Stimulated activated CD4-positive, alpha-beta T cell treated with anti-CD3 and anti-CD28 coated beads, Interleukin-15, amount 100 ng/mL, for 24 hours (primary cell): Measurements from ENCODE around the gene SRGAP1.
"Not testable (repeated sequence)": the region's sequence is repeated elsewhere in the genome, so short reads cannot be mapped to it uniquely, and the experiment has no call there.

Source experiments
- DNase-seq: peaks from one replicate; pipeline ENCODE4 v3.0.0-alpha.2; 2020

SRGAP1 gene

GRCh38 chr12:64186789-64187188 is 342.3 kb downstream of the SRGAP1 start:
- DNase-seq, result peak; percentile 19

GRCh38 chr12:64187370-64187769 is 342.9 kb downstream of the SRGAP1 start:
- DNase-seq, result no peak

DNA sequence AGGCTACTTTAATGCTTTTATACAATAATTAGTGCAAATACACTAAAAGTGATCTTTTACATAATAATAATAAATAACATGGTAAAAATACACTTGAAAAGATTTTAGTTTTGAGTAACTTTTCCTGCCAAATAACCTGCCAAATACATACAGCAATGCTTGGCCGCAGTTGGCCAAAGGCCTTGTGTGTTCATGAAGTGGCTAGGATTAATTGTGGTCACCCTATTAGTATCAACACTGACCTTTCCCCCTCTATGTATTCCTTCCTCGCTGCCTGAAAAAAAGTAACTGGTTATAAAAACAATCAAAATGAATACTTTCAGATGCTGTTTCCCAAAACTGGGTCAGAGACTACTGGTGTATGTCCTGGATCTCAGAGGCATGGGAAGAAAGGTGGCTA is 343.3 kb downstream of the SRGAP1 start:
- DNase-seq, result no peak

GRCh38 chr12:64189530-64189929 is 345.0 kb downstream of the SRGAP1 start:
- no peak for DNase-seq

- DNase-seq, result no peak
These were observed 345.6 kb downstream of the SRGAP1 start for GRCh38 chr12:64190140-64190539.

DNA sequence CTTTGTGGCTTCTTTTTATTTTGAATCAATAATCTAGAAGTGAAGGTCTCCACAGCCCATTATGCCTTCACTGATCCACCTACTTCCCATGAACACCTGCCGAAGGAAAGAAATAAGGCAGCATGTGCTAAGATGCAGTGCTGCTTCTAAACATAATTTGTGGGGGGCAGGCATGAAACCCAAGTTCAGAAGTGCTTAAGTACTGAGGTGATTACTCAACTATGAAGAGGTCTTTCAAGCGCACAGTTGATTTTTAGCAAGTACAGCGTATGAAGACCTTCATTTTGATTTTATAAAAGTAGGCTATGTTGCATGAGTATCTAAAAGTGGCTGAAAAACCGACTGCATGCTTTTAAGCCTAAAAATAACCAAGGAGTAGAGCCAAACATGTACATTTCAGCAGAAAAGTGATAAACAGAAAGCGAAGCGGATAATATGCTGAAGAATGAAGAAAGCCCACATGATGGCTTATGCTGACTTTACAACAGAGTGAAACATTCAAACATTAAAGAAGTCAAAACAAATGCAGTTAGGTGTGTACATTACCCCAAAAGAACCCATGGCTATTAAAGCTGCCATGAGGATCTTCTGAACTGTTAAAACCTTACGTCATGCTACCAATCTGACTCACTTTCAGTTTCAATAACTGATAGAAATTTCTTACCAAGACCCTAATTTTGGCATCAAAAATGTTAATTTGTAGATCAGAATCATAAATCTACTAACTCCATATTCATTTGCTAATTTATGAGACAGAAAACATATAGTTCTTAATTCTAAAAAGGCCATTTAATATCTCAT is 348.3 kb downstream of the SRGAP1 start:
- no peak for DNase-seq

GRCh38 chr12:64193931-64194330 is 349.4 kb downstream of the SRGAP1 start:
- DNase-seq, result no peak

GRCh38 chr12:64194333-64195149 is 350.0 kb downstream of the SRGAP1 start:
- DNase-seq, result no peak

DNA sequence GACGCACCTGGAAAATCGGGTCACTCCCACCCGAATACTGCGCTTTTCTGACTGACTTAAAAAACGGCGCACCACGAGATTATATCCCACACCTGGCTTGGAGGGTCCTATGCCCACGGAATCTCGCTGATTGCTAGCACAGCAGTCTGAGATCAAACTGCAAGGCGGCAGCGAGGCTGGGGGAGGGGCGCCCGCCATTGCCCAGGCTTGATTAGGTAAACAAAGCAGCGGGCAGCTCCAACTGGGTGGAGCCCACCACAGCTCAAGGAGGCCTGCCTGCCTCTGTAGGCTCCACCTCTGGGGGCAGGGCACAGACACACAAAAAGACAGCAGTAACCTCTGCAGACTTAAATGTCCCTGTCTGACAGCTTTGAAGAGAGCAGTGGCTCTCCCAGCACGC is 351.3 kb downstream of the SRGAP1 start:
- DNase-seq, result not testable (repeated sequence)

DNA sequence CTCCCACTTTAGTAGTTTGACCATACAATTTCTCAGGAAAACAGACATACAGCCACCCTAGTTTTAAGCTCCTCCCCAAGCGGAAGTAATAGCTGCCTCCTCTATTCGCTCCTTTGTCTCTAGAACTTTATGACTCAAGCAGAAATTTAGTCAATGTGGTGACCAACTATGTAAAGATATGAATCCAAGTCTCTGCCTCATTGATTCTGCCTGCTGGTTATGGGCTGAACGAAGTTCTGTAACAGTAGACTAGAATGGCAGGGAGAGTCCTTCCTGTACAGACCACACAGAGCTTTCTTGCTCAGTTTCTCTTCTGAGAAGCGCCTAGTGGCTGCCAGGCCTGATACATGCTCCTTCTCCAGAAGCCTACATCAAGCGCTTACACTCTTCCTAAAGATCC is 358.5 kb downstream of the SRGAP1 start:
- DNase-seq, result no peak

GRCh38 chr12:64203775-64204174 is 359.3 kb downstream of the SRGAP1 start:
- DNase-seq, result no peak

DNA sequence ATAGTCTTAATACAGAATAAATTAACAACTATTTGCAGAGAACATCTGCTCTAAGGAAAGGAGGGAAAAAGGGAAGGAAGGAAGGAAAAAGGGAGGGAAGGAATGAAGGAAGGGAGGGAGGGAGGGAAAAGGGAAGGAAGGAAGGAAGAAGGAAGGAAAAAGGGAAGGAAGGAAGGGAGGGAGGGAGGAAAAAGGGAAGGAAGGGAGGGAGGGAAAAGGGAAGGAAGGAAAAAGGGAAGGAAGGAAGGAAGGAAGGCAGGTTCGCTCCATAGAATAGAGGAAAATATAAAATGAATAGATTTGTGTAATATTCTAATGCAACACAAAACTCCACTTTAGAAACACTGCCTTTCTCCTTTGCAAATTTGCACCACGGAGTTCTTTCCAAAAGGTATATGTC is 361.0 kb downstream of the SRGAP1 start:
- no peak for DNase-seq

DNA sequence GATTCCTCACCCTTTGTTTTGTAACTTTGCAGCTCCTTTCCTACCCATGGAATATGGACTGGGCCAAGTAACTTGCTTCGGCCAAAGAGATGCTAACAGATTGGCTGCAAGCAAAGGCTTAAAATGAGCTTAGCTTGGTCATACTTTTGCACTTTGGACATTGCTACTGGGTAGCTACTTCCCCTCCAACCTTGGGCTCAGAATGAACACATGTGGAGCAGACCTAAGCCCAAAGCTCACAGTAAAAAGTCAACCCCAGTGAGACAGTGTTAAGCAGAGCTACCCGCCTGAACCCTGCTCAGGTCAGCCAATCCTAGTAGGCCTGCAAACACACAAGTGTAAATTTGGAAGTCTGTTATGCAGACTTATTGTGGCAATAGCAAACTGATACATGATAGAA is 363.0 kb downstream of the SRGAP1 start:
- DNase-seq, result no peak
